ENCODE measurements around the gene TAL2.

Gene TAL2

DNA sequence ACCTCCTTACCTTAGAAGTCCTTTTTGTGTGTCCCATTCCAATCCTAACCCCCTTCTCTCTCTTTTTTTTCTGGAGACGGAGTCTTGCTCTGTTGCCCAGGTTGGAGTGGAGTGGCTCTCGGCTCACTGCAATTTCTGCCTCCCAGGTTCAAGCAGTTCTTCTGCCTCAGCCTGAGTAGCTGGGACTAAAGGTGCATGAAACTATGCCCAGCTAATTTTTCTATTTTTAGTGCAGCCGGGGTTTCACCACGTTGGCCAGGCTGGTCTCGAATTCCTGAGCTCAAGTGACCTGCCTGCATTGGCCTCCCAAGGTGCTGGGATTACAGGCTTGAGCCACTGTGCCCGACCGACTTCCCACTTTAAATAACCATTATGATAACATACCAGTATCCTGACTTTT, 49.6 kb downstream of the TAL2 start:
- DNase-seq, result no peak

DNA sequence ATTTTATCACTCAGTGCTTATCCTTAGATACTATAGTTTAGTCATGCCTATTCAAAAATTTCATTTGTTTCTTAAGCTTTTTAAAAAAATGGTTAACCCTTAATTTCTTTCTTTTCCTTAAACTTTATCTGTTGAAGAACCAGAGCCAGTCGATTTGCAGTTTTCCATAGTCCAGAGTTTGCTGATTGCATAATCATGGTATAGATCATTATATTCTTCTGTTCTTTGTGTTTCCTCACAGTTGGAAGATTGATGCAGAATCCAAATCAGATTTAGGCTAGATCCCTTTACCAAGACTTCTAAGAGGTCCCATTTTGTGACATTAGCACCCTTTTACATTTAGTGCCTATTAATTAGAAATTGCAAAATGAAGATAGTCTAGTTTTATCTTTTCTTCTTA, 50.0 kb downstream of the TAL2 start:
- DNase-seq, result no peak

All from stimulated activated CD8-positive, alpha-beta memory T cell treated with anti-CD3 and anti-CD28 coated beads, Interleukin-4, amount 100 ng/mL, for 48 hours (primary cell).